WTC11 (cell line): ENCODE measurements around the gene SNX15. TPM values are rescaled to one million over a fixed set of nuclear protein-coding genes. Genes with fewer than 3 reads are reported as not detected.

Experiments
- ATAC-seq: fragments of 200-7000 bp; cut with Tn5 transposase; 2 replicates; pipeline ENCODE4 v1.10.0; 2021; ENCODE audit warnings: mild to moderate bottlenecking, moderate library complexity
- CTCF ChIA-PET: fragments of 300-600 bp; sonication (Branson Sonifier 250); formaldehyde crosslinking; loops from one replicate; lab custom pipeline; 2021; ENCODE audit warnings: antibody characterized with exemption; lab: Charles Lee
- POLR2A ChIA-PET: fragments of 350-600 bp; sonication (Branson Sonifier 250); formaldehyde crosslinking; loops from one replicate; lab custom pipeline; 2021; ENCODE audit warnings: antibody characterized with exemption; lab: Charles Lee
- DNase-seq: peaks from one replicate; pipeline ENCODE4 v3.0.0; 2021; ENCODE audit warnings: low spot score
- H3K27ac Mint-ChIP-seq: 2 replicates; pipeline ENCODE4 v1.8.0; 2021; ENCODE audit warnings: mixed read lengths
- H3K27me3 Mint-ChIP-seq: 2 replicates; pipeline ENCODE4 v1.8.0; 2021; ENCODE audit warnings: low read depth, mild to moderate bottlenecking, moderate library complexity, mixed read lengths
- H3K36me3 Mint-ChIP-seq: 2 replicates; pipeline ENCODE4 v1.8.0; 2021; ENCODE audit warnings: mixed read lengths
- H3K4me1 Mint-ChIP-seq: 2 replicates; pipeline ENCODE4 v1.8.0; 2022; ENCODE audit warnings: mixed read lengths
- H3K4me3 Mint-ChIP-seq: 2 replicates; pipeline ENCODE4 v1.8.0; 2021; ENCODE audit warnings: mild to moderate bottlenecking, moderate library complexity, mixed read lengths
- H3K9me3 Mint-ChIP-seq: 2 replicates; pipeline ENCODE4 v1.8.0; 2021; ENCODE audit warnings: mixed read lengths
- AR ChIP-seq: fragments of 250-450 bp; sonication (Bioruptor Pico); IDR thresholded peaks from 2 replicates; pipeline ENCODE4 v1.9.0; 2021; ENCODE audit warnings: mild to moderate bottlenecking
- ATF3 ChIP-seq: sonication (generic); formaldehyde crosslinking; conservative IDR thresholded peaks from 2 replicates; pipeline ENCODE4 v1.8.1; 2022; ENCODE audit warnings: mild to moderate bottlenecking, missing genetic modification reagents
- CBFB ChIP-seq: sonication (generic); formaldehyde crosslinking; IDR thresholded peaks from 2 replicates; pipeline ENCODE4 v1.8.1; 2022; ENCODE audit warnings: mild to moderate bottlenecking, low read depth, missing genetic modification reagents
- CDX4 ChIP-seq: fragments of 250-450 bp; sonication (Bioruptor Pico); IDR thresholded peaks from 2 replicates; pipeline ENCODE4 v1.9.0; 2021; ENCODE audit warnings: moderate library complexity, mild to moderate bottlenecking, inconsistent platforms, borderline replicate concordance
- CREB1 ChIP-seq: sonication (generic); formaldehyde crosslinking; IDR thresholded peaks from 2 replicates; pipeline ENCODE4 v1.8.0; 2023; ENCODE audit warnings: mild to moderate bottlenecking, missing genetic modification reagents
- CTCF ChIP-seq: fragments of 200-600 bp; IDR thresholded peaks from 2 replicates; pipeline ENCODE4 v1.8.0; 2022; ENCODE audit warnings: antibody characterized with exemption
- FOXP4 ChIP-seq: sonication (generic); formaldehyde crosslinking; IDR thresholded peaks from 2 replicates; pipeline ENCODE4 v1.8.0; 2022; ENCODE audit warnings: mild to moderate bottlenecking, missing genetic modification reagents
- MXD4 ChIP-seq: fragments of 250-450 bp; sonication (Bioruptor Pico); IDR thresholded peaks from 2 replicates; pipeline ENCODE4 v1.8.0; 2021; ENCODE audit warnings: mild to moderate bottlenecking, moderate library complexity, borderline replicate concordance
- MYBL2 ChIP-seq: sonication (generic); formaldehyde crosslinking; IDR thresholded peaks from 2 replicates; pipeline ENCODE4 v1.8.1; 2023; ENCODE audit warnings: mild to moderate bottlenecking, moderate library complexity, missing genetic modification reagents
- NFYB ChIP-seq: sonication (generic); formaldehyde crosslinking; conservative IDR thresholded peaks from 2 replicates; pipeline ENCODE4 v1.8.0; 2022; ENCODE audit warnings: low read depth, missing genetic modification reagents
- PRDM15 ChIP-seq: sonication (generic); formaldehyde crosslinking; IDR thresholded peaks from 2 replicates; pipeline ENCODE4 v1.8.0; 2022; ENCODE audit warnings: missing genetic modification reagents
- TCF7 ChIP-seq: sonication (generic); formaldehyde crosslinking; IDR thresholded peaks from 2 replicates; pipeline ENCODE4 v1.8.0; 2022; ENCODE audit warnings: mild to moderate bottlenecking, low read depth, missing genetic modification reagents, moderate library complexity
- ZNF121 ChIP-seq: sonication (generic); formaldehyde crosslinking; IDR thresholded peaks from 2 replicates; pipeline ENCODE4 v1.8.0; 2023; ENCODE audit warnings: missing genetic modification reagents
- ZNF138 ChIP-seq: sonication (generic); formaldehyde crosslinking; conservative IDR thresholded peaks from 2 replicates; pipeline ENCODE4 v1.8.1; 2022; ENCODE audit warnings: mild to moderate bottlenecking, moderate library complexity, missing genetic modification reagents
- ZNF232 ChIP-seq: sonication (generic); formaldehyde crosslinking; IDR thresholded peaks from 2 replicates; pipeline ENCODE4 v1.8.0; 2022; ENCODE audit warnings: mild to moderate bottlenecking, missing genetic modification reagents
- ZNF263 ChIP-seq: sonication (generic); formaldehyde crosslinking; IDR thresholded peaks from 2 replicates; pipeline ENCODE4 v1.8.1; 2022; ENCODE audit warnings: low read depth, mild to moderate bottlenecking, moderate library complexity, missing genetic modification reagents
- ZNF281 ChIP-seq: sonication (generic); formaldehyde crosslinking; IDR thresholded peaks from 2 replicates; pipeline ENCODE4 v1.8.0; 2023; ENCODE audit warnings: mild to moderate bottlenecking, missing genetic modification reagents
- ZNF423 ChIP-seq: fragments of 250-450 bp; sonication (Bioruptor Pico); IDR thresholded peaks from 2 replicates; pipeline ENCODE4 v2.1.2; 2022; ENCODE audit warnings: mild to moderate bottlenecking, moderate library complexity
- ZNF425 ChIP-seq: fragments of 250-450 bp; sonication (Bioruptor Pico); conservative IDR thresholded peaks from 2 replicates; pipeline ENCODE4 v1.9.0; 2021; ENCODE audit warnings: mild to moderate bottlenecking
- total RNA-seq: library from RNA; stranded (reverse); gene quantifications from 3 replicates; pipeline ENCODE4 v1.2.3, GENCODE V29; 2021

The SNX15 gene
- total RNA-seq, 1 experiment from 2014 or later: 17.6 TPM

GRCh38 chr11:65055538-65055937, 28.3 kb downstream of the SNX15 start:
- no peaks in the 10 kb centered on the region; the same call in 1 of the 2 replicates for H3K27me3 Mint-ChIP-seq
- no peak for ATAC-seq
- H3K4me1 Mint-ChIP-seq: no peaks in the 10 kb centered on the region
- POLR2A ChIA-PET: no interaction called here
- TF ChIP-seq NFYB (CRISPR knock-in tag) (no peak), TCF7 (CRISPR knock-in tag) (no peak), ZNF423 (CRISPR knock-in tag) (no peak), ZNF232 (CRISPR knock-in tag) (no peak), ZNF263 (CRISPR knock-in tag) (no peak), MYBL2 (CRISPR knock-in tag) (no peak), ATF3 (CRISPR knock-in tag) (no peak), CTCF (no peak), CREB1 (CRISPR knock-in tag) (no peak), ZNF138 (no peak), FOXP4 (CRISPR knock-in tag) (no peak), ZNF121 (CRISPR knock-in tag) (no peak), MXD4 (CRISPR knock-in tag) (no peak)
- TF ChIP-seq, all 79 proteins: peak for 0
- no peaks in the 10 kb centered on the region for H3K36me3 Mint-ChIP-seq
- no peaks in the 10 kb centered on the region for H3K9me3 Mint-ChIP-seq
- H3K4me3 Mint-ChIP-seq: no peak overlapping the region
- no peak overlapping the region for H3K27ac Mint-ChIP-seq
- CTCF ChIA-PET: no interaction called here
- no peak for DNase-seq

GRCh38 chr11:65056999-65057398, 29.8 kb downstream of the SNX15 start:
- H3K9me3 Mint-ChIP-seq: no peaks in the 10 kb centered on the region
- H3K27ac Mint-ChIP-seq: no peak overlapping the region
- no peak overlapping the region for H3K4me3 Mint-ChIP-seq
- H3K27me3 Mint-ChIP-seq: no peaks in the 10 kb centered on the region; the same call in 1 of the 2 replicates
- H3K36me3 Mint-ChIP-seq: no peaks in the 10 kb centered on the region
- ChIA-PET CTCF (interaction anchor here (0.7 kb wide), 2 partner anchors 9 to 43 kb away, joined by 3 read pairs; partner anchors contain the start of gene ARL2), POLR2A (interaction anchor here (0.5 to 0.7 kb wide), 2 partner anchors 54 to 196 kb away, joined by 3 read pairs; no protein-coding TSS in a partner anchor)
- DNase-seq: no peak
- peaks cover 2% of the 10 kb centered on the region for H3K4me1 Mint-ChIP-seq
- ATAC-seq: no peak
- TF ChIP-seq ZNF425 (CRISPR knock-in tag): no peak
- TF ChIP-seq ZNF281 (CRISPR knock-in tag): no peak
- no peak for TF ChIP-seq CDX4 (CRISPR knock-in tag)
- no peak for TF ChIP-seq CBFB (CRISPR knock-in tag)
- no peak for TF ChIP-seq AR (CRISPR knock-in tag)
- TF ChIP-seq PRDM15 (CRISPR knock-in tag): no peak
